WTC11 (cell line): ENCODE data around the gene NLRX1. TPM values are rescaled to one million over a fixed set of nuclear protein-coding genes. Genes with fewer than 3 reads are reported as not detected.
A peak's percentile ranks its signal among the peaks of the same experiment; 100 is the strongest.
"Not testable (repeated sequence)": the region's sequence is repeated elsewhere in the genome, so short reads cannot be mapped to it uniquely, and the experiment has no call there.

Source experiments
- ATAC-seq: fragments of 200-7000 bp; cut with Tn5 transposase; 2 replicates; pipeline ENCODE4 v1.10.0; 2021; ENCODE audit warnings: mild to moderate bottlenecking, moderate library complexity
- CTCF ChIA-PET: fragments of 300-600 bp; sonication (Branson Sonifier 250); formaldehyde crosslinking; loops from one replicate; lab custom pipeline; 2021; ENCODE audit warnings: antibody characterized with exemption; lab: Charles Lee
- POLR2A ChIA-PET: fragments of 350-600 bp; sonication (Branson Sonifier 250); formaldehyde crosslinking; loops from one replicate; lab custom pipeline; 2021; ENCODE audit warnings: antibody characterized with exemption; lab: Charles Lee
- DNase-seq: peaks from one replicate; pipeline ENCODE4 v3.0.0; 2021; ENCODE audit warnings: low spot score
- H3K27ac Mint-ChIP-seq: 2 replicates; pipeline ENCODE4 v1.8.0; 2021; ENCODE audit warnings: mixed read lengths
- H3K27me3 Mint-ChIP-seq: 2 replicates; pipeline ENCODE4 v1.8.0; 2021; ENCODE audit warnings: low read depth, mild to moderate bottlenecking, moderate library complexity, mixed read lengths
- H3K36me3 Mint-ChIP-seq: 2 replicates; pipeline ENCODE4 v1.8.0; 2021; ENCODE audit warnings: mixed read lengths
- H3K4me1 Mint-ChIP-seq: 2 replicates; pipeline ENCODE4 v1.8.0; 2022; ENCODE audit warnings: mixed read lengths
- H3K4me3 Mint-ChIP-seq: 2 replicates; pipeline ENCODE4 v1.8.0; 2021; ENCODE audit warnings: mild to moderate bottlenecking, moderate library complexity, mixed read lengths
- H3K9me3 Mint-ChIP-seq: 2 replicates; pipeline ENCODE4 v1.8.0; 2021; ENCODE audit warnings: mixed read lengths
- AR ChIP-seq: fragments of 250-450 bp; sonication (Bioruptor Pico); IDR thresholded peaks from 2 replicates; pipeline ENCODE4 v1.9.0; 2021; ENCODE audit warnings: mild to moderate bottlenecking
- ATF1 ChIP-seq: sonication (generic); formaldehyde crosslinking; IDR thresholded peaks from 2 replicates; pipeline ENCODE4 v1.8.1; 2023; ENCODE audit warnings: mild to moderate bottlenecking, moderate library complexity, missing genetic modification reagents
- ATF2 ChIP-seq: sonication (generic); formaldehyde crosslinking; IDR thresholded peaks from 2 replicates; pipeline ENCODE4 v1.8.1; 2022; ENCODE audit warnings: low read depth, missing genetic modification reagents, borderline replicate concordance
- E2F5 ChIP-seq: sonication (generic); formaldehyde crosslinking; IDR thresholded peaks from 2 replicates; pipeline ENCODE4 v1.8.1; 2022; ENCODE audit warnings: mild to moderate bottlenecking, moderate library complexity, missing genetic modification reagents
- PRDM15 ChIP-seq: sonication (generic); formaldehyde crosslinking; IDR thresholded peaks from 2 replicates; pipeline ENCODE4 v1.8.0; 2022; ENCODE audit warnings: missing genetic modification reagents
- RELA ChIP-seq: sonication (generic); formaldehyde crosslinking; IDR thresholded peaks from 2 replicates; pipeline ENCODE4 v1.8.1; 2022; ENCODE audit warnings: missing genetic modification reagents, mild to moderate bottlenecking, borderline replicate concordance
- ZNF121 ChIP-seq: sonication (generic); formaldehyde crosslinking; IDR thresholded peaks from 2 replicates; pipeline ENCODE4 v1.8.0; 2023; ENCODE audit warnings: missing genetic modification reagents
- ZNF138 ChIP-seq: sonication (generic); formaldehyde crosslinking; conservative IDR thresholded peaks from 2 replicates; pipeline ENCODE4 v1.8.1; 2022; ENCODE audit warnings: mild to moderate bottlenecking, moderate library complexity, missing genetic modification reagents
- ZNF416 ChIP-seq: fragments of 250-450 bp; sonication (Bioruptor Pico); IDR thresholded peaks from 2 replicates; pipeline ENCODE4 v1.9.0; 2021; ENCODE audit warnings: mild to moderate bottlenecking, inconsistent platforms
- total RNA-seq: library from RNA; stranded (reverse); gene quantifications from 3 replicates; pipeline ENCODE4 v1.2.3, GENCODE V29; 2021
- TF ChIP-seq, protein P1 (sequence below): sonication (generic); formaldehyde crosslinking; IDR thresholded peaks from 2 replicates; pipeline ENCODE4 v1.8.1; 2023; ENCODE audit warnings: mild to moderate bottlenecking, missing genetic modification reagents, moderate library complexity
- TF ChIP-seq, protein P2 (sequence below): sonication (generic); formaldehyde crosslinking; IDR thresholded peaks from 2 replicates; pipeline ENCODE4 v1.8.0; 2023; ENCODE audit warnings: missing genetic modification reagents
- TF ChIP-seq, protein P3 (sequence below): fragments of 250-450 bp; sonication (Bioruptor Pico); conservative IDR thresholded peaks from 2 replicates; pipeline ENCODE4 v1.9.0; 2021; ENCODE audit warnings: mild to moderate bottlenecking
- TF ChIP-seq, protein P4 (sequence below): sonication (generic); formaldehyde crosslinking; IDR thresholded peaks from 2 replicates; pipeline ENCODE4 v1.8.1; 2023; ENCODE audit warnings: mild to moderate bottlenecking, moderate library complexity, missing genetic modification reagents
- TF ChIP-seq, protein P5 (sequence below): sonication (generic); formaldehyde crosslinking; IDR thresholded peaks from 2 replicates; pipeline ENCODE4 v1.8.0; 2022; ENCODE audit warnings: mild to moderate bottlenecking, missing genetic modification reagents

The NLRX1 gene
- total RNA-seq, 1 experiment from 2014 or later, result 20.8 TPM

DNA sequence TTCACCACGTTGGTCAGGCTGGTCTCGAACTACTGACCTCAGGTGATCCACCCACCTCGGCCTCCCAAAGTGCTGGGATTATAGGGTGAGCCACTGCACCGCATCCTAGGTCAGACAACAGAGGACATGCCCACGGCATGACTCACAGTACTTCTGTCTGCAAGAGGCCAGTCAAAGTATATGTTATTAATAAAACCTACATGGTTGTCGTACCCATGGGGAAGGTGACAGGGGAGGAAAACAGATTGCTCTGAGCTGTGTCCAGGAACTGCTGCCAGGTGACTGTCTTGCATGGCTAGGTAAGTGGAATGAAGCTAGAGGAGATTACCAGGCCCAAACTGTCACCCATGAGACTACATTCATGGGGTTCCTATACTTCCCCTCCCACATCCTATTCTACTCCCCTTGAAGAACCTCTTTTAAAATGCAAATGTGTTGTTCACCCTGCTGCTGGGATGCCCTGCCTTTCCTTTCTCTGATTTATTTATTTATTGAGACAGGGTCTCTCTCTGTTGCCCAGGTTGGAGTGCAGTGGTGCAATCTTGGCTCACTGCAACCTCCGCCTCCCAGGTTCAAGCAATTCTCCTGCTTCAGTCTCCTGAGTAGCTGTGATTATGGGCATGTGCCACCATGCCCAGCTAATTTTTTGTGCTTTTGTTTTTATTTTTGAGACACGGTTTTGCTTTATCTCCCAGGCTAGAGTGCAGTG is 2.0 kb upstream of the NLRX1 start:
- ATAC-seq (no peak), DNase-seq (no peak)
- Mint-ChIP-seq H3K4me3 (no peak overlapping the region), H3K9me3 (no peaks in the 10 kb centered on the region), H3K36me3 (no peaks in the 10 kb centered on the region), H3K4me1 (peaks cover 22% of the 10 kb centered on the region), H3K27me3 (no peaks in the 10 kb centered on the region), H3K27ac (no peak overlapping the region)
- CTCF ChIA-PET, result interaction anchor here (1.0 to 4.7 kb wide), 7 partner anchors 10 to 171 kb away, joined by 3 to 18 read pairs (median 4); partner anchors contain the start of gene HINFP
- TF ChIP-seq ZNF121 (CRISPR knock-in tag) (peak; percentile 67; the same call in 1 of the 2 replicates), ATF2 (CRISPR knock-in tag) (no peak)
- POLR2A ChIA-PET, result no interaction called here

DNA sequence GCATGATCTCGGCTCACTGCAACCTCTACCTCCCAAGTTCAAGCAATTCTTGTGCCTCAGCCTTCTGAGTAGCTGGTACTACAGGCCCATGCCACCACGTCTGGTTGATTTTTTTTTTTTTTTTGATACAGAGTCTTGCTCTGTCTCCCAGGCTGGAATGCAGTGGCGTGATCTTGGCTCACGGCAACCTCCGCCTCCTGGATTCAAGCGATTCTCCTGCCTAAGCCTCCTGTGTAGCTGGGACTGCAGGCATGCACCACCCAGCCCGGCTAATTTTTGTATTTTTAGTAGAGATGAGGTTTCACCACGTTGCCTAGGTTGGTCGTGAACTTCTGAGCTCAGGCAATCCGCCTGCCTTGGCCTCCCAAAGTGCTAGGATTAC is 1.5 kb upstream of the NLRX1 start:
- DNase-seq, H3K9me3 Mint-ChIP-seq, H3K36me3 Mint-ChIP-seq, H3K4me3 Mint-ChIP-seq, H3K27me3 Mint-ChIP-seq, H3K27ac Mint-ChIP-seq, ATAC-seq, POLR2A ChIA-PET: not testable (repeated sequence)
- CTCF ChIA-PET, result interaction anchor here (1.0 to 4.7 kb wide), 6 partner anchors 11 to 171 kb away, joined by 3 to 18 read pairs (median 4); partner anchors contain the start of gene HINFP
- H3K4me1 Mint-ChIP-seq, result peaks cover 22% of the 10 kb centered on the region

DNA sequence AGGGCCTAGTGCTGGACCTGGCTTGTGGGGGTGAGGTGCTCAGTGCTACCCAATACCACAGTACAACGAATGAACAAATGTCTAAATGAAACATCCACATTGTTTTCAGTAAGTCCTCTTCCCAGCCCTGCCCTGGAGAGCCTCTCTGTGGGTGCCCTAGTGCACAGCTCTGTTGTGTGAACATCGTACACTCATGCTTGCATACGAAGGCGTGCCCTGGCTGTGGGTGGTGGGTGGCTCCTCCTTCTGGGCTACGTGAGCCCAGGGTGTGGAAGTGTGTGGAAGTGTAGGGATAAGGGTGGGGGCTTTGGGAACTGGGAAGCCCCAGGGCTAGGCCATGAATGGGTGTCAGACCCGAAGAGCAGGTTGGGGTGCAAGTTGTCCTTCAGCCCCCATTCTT is 592 bp upstream of the NLRX1 start:
- H3K4me3 Mint-ChIP-seq, result peak overlapping the region; percentile 83
- no peaks in the 10 kb centered on the region for H3K36me3 Mint-ChIP-seq
- H3K27me3 Mint-ChIP-seq, result no peaks in the 10 kb centered on the region
- ATAC-seq (no peak), DNase-seq (no peak)
- ChIA-PET POLR2A (no interaction called here), CTCF (interaction anchor here (1.5 to 4.7 kb wide), 4 partner anchors 18 to 38 kb away, joined by 5 to 20 read pairs (median 16); partner anchors contain the start of gene CBL)
- H3K4me1 Mint-ChIP-seq, result peaks cover 26% of the 10 kb centered on the region
- H3K27ac Mint-ChIP-seq, result no peak overlapping the region
- H3K9me3 Mint-ChIP-seq, result no peaks in the 10 kb centered on the region
- TF ChIP-seq, protein P1, sequence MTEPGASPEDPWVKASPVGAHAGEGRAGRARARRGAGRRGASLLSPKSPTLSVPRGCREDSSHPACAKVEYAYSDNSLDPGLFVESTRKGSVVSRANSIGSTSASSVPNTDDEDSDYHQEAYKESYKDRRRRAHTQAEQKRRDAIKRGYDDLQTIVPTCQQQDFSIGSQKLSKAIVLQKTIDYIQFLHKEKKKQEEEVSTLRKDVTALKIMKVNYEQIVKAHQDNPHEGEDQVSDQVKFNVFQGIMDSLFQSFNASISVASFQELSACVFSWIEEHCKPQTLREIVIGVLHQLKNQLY (CRISPR knock-in tag), result no peak
- TF ChIP-seq, protein P2, sequence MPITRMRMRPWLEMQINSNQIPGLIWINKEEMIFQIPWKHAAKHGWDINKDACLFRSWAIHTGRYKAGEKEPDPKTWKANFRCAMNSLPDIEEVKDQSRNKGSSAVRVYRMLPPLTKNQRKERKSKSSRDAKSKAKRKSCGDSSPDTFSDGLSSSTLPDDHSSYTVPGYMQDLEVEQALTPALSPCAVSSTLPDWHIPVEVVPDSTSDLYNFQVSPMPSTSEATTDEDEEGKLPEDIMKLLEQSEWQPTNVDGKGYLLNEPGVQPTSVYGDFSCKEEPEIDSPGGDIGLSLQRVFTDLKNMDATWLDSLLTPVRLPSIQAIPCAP (CRISPR knock-in tag), result no peak
- TF ChIP-seq, protein P3, sequence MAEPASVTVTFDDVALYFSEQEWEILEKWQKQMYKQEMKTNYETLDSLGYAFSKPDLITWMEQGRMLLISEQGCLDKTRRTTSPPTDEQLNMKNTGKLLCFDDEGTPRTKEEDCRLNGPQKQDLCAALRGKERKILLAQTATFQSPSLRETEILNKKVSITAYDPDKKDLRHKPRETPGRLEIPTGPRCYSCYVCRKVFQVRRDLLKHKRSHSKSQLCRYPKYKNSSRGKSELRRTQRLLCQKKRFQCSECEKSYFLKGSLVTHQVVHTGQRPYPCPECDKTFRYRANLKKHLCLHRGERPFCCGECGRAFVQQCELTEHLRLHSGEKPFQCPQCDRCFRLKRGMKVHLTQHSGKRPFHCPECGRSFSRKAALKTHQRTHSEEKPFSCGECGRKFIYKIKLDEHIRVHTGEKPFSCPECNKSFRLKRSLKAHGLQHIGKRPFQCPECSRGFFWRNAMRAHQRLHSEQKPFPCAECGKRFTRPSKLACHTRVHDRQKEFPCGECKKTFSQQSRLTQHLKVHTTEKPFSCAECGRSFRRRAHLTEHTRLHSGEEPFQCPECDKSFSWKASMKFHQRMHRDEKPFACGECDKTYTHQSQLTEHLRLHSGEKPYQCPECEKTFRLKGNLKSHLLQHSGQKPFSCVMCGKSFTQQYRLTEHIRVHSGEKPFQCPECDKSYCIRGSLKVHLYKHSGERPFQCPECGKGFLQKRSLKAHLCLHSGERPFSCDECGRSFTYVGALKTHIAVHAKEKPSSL, result no peak
- no peak for TF ChIP-seq PRDM15 (CRISPR knock-in tag)
- TF ChIP-seq AR (CRISPR knock-in tag), result no peak
- no peak for TF ChIP-seq ZNF121 (CRISPR knock-in tag)
- TF ChIP-seq ZNF416 (CRISPR knock-in tag), result no peak
- TF ChIP-seq RELA (CRISPR knock-in tag), result no peak
- no peak for TF ChIP-seq ATF1
- TF ChIP-seq ZNF138 (CRISPR knock-in tag), result no peak
- TF ChIP-seq E2F5 (CRISPR knock-in tag), result no peak
- TF ChIP-seq, protein P4, sequence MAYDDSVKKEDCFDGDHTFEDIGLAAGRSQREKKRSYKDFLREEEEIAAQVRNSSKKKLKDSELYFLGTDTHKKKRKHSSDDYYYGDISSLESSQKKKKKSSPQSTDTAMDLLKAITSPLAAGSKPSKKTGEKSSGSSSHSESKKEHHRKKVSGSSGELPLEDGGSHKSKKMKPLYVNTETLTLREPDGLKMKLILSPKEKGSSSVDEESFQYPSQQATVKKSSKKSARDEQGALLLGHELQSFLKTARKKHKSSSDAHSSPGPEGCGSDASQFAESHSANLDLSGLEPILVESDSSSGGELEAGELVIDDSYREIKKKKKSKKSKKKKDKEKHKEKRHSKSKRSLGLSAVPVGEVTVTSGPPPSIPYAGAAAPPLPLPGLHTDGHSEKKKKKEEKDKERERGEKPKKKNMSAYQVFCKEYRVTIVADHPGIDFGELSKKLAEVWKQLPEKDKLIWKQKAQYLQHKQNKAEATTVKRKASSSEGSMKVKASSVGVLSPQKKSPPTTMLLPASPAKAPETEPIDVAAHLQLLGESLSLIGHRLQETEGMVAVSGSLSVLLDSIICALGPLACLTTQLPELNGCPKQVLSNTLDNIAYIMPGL, result no peak
- TF ChIP-seq, protein P5, sequence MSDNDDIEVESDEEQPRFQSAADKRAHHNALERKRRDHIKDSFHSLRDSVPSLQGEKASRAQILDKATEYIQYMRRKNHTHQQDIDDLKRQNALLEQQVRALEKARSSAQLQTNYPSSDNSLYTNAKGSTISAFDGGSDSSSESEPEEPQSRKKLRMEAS, result no peak
